ENCODE data around the gene BCL2L11.

DNA sequence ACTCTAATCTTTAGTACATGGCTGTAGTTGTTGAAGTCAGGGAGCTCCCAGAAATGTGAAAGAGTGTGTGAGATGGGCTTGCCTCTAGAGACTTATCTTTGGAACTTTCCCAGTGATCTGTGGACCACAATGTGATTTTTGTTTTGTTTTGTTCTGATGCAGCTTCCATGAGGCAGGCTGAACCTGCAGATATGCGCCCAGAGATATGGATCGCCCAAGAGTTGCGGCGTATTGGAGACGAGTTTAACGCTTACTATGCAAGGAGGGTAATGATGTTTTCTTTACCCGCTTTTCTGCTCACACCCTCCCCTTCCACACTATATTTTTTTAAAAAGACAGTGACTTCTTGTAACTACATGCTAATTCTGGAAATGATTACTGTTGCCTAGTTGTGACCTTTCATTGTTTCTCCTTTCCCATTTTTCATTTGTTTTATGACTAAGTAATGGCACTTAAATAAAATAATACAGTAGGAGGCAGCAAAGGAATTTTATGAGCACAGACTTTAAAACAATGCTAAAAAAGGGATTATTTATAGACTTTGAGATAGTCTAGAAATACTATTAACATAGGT, 29.3 kb downstream of the BCL2L11 start:
- TF ChIP-seq, protein P1, sequence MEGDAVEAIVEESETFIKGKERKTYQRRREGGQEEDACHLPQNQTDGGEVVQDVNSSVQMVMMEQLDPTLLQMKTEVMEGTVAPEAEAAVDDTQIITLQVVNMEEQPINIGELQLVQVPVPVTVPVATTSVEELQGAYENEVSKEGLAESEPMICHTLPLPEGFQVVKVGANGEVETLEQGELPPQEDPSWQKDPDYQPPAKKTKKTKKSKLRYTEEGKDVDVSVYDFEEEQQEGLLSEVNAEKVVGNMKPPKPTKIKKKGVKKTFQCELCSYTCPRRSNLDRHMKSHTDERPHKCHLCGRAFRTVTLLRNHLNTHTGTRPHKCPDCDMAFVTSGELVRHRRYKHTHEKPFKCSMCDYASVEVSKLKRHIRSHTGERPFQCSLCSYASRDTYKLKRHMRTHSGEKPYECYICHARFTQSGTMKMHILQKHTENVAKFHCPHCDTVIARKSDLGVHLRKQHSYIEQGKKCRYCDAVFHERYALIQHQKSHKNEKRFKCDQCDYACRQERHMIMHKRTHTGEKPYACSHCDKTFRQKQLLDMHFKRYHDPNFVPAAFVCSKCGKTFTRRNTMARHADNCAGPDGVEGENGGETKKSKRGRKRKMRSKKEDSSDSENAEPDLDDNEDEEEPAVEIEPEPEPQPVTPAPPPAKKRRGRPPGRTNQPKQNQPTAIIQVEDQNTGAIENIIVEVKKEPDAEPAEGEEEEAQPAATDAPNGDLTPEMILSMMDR (IDR thresholded peaks at IDR 0.05; ENCODE audit: extremely low read depth in 1 of 2, insufficient read depth in 1 of 2, low read depth in 1 of 2, low read length in 2 of 2), result peak in 1 of 2 donors; percentile 5
- TF ChIP-seq POLR2AphosphoS5 (IDR thresholded peaks at IDR 0.05; ENCODE audit: insufficient read depth, low read depth, low read length), result no peak
- TF ChIP-seq EZH2 (IDR thresholded peaks at IDR 0.05; ENCODE audit: borderline replicate concordance, low read depth, low read length, severe bottlenecking), result no peak
- no peak for TF ChIP-seq MYC (IDR thresholded peaks at IDR 0.05; ENCODE audit: low read depth, low read length)
- TF ChIP-seq, protein P2, sequence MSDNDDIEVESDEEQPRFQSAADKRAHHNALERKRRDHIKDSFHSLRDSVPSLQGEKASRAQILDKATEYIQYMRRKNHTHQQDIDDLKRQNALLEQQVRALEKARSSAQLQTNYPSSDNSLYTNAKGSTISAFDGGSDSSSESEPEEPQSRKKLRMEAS (IDR thresholded peaks at IDR 0.05; ENCODE audit: insufficient read depth, insufficient read length), result no peak
- TF ChIP-seq POLR2A (IDR thresholded peaks at IDR 0.05; ENCODE audit: low read depth, low read length), result no peak
- TF ChIP-seq FOS (IDR thresholded peaks at IDR 0.05; ENCODE audit: borderline replicate concordance, insufficient read depth, low read length), result peak; percentile 13
- TF ChIP-seq GATA2 (IDR thresholded peaks at IDR 0.05; ENCODE audit: insufficient read depth, insufficient read length, low read depth, low read length), result peak; percentile 66
- TF ChIP-seq JUN (IDR thresholded peaks at IDR 0.05; ENCODE audit: borderline replicate concordance, insufficient read depth, insufficient read length, low read depth), result peak; percentile 23
